Parathyroid adenoma (tissue), 2 donors: ENCODE measurements around the gene ACE.

Experiments
- H2AFZ ChIP-seq: fragments of 300-600 bp; sonication (generic); one replicate; pipeline ENCODE4 v1.7.0; 2017; ENCODE audit warnings: antibody characterized with exemption, mild to moderate bottlenecking
- H3K27ac ChIP-seq: fragments of 300-600 bp; sonication (generic); one replicate; pipeline ENCODE4 v1.7.0; 2017
- H3K27me3 ChIP-seq: fragments of 300-600 bp; sonication (generic); one replicate; pipeline ENCODE4 v1.7.0; 2017; ENCODE audit warnings: low read length; ENCODE audit not compliant: control insufficient read depth, insufficient read depth
- H3K36me3 ChIP-seq: fragments of 300-600 bp; sonication (generic); one replicate; pipeline ENCODE4 v1.7.0; 2017; ENCODE audit warnings: low read length; ENCODE audit not compliant: control insufficient read depth, insufficient read depth
- H3K4me1 ChIP-seq: fragments of 300-600 bp; sonication (generic); one replicate; pipeline ENCODE4 v1.7.0; 2017; ENCODE audit warnings: control low read depth
- H3K4me2 ChIP-seq: fragments of 300-600 bp; sonication (generic); one replicate; pipeline ENCODE4 v1.7.0; 2017; ENCODE audit warnings: low read length
- H3K4me3 ChIP-seq: fragments of 300-600 bp; sonication (generic); one replicate; pipeline ENCODE4 v1.7.0; 2017; ENCODE audit warnings: low read depth, low read length
- H3K79me2 ChIP-seq: fragments of 300-600 bp; sonication (generic); one replicate; pipeline ENCODE4 v1.7.0; 2017; ENCODE audit warnings: control low read depth
- H3K9ac ChIP-seq: fragments of 300-600 bp; sonication (generic); one replicate; pipeline ENCODE4 v1.7.0; 2017; ENCODE audit warnings: mild to moderate bottlenecking
- H3K9me3 ChIP-seq: fragments of 300-600 bp; sonication (generic); one replicate; pipeline ENCODE4 v1.7.0; 2017; ENCODE audit warnings: low read length; ENCODE audit not compliant: control insufficient read depth
- CTCF ChIP-seq: fragments of 300-600 bp; sonication (generic); IDR thresholded peaks from one replicate; pipeline ENCODE4 v1.7.0; 2017; ENCODE audit warnings: antibody characterized with exemption, mild to moderate bottlenecking
- donor health status: primary hyperparathyroidism.

ACE gene

DNA sequence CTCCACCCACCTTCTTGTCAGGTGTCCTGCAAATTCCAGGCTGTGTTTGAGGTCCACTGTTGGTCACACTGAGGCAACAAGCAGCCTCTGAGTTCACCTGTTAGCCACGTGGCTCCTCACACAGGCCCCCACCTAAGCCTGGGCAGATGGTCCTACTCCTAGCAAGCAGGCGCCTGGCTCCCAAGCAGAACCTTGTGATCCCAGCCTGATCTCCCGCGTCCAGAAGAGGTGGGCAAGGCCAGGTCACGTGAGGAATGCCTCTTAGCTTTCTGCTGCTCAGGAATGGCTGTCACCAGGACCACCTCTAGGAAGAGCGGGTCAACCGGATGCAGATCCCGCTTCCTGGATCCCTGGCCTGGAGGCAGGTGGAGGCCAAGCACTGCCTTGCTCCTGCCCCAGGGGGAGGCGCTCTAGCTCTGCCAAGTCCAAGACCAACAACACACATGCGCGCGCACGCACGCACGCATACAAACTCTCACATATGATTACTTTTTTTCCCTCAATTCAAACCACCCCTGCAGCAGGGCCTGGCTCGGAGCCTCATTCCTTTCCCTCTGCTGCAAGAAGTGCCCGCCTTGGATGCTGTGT lies 40.2 kb upstream of the ACE start:
- Histone ChIP-seq H2AFZ (no peak overlapping the region), H3K36me3 (no peaks in the 10 kb centered on the region), H3K27ac (peak overlapping the region; percentile 97), H3K9me3 (no peaks in the 10 kb centered on the region), H3K79me2 (peaks cover 23% of the 10 kb centered on the region), H3K4me1 (peaks cover 69% of the 10 kb centered on the region), H3K4me3 (no peak overlapping the region), H3K27me3 (no peaks in the 10 kb centered on the region), H3K4me2 (peak overlapping the region; percentile 11), H3K9ac (peak overlapping the region; percentile 56)
- TF ChIP-seq CTCF, result peak; percentile 31

DNA sequence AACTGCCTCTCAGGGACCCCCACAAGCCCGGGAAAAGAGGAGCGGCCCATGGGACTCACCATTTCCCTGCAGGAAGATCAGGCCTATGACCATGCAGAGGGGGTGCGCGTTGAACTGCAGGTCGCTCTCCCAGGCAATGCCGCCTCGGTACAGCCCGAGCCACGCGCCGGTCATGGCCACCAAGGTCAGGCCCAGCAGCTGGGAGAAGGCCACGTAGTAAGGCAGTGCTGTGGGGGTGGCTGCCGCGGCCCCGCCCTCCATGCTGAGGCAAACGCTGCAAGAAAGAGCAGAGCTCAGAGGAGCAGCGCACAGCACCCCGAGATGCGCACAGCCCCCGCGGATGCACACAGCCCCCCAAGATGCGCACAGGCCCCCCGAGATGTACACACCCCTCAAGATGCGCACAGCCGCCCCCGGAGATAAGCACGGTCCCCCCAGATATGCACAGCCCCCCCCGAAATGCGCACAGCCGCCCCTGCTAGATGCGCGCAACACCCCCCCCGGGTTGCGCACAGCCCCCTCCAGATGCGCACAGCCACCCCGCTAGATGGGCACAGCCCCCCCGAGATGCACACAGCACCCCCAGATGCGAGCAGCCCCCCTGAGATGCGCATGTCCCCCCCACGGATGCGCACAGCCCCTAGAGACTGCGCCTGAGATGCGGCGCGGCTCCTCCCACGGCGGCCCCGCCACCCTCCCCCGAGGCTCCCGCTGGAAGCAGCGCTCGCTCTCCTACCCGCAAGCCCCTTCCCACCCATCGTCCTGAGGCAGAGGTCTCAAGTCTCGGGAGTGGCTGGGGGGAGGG lies 39.4 kb upstream of the ACE start:
- H3K4me2 ChIP-seq, result no peak overlapping the region
- peak overlapping the region; percentile 56 for H3K9ac ChIP-seq
- no peak overlapping the region for H3K4me3 ChIP-seq
- H3K9me3 ChIP-seq, result no peaks in the 10 kb centered on the region
- H3K4me1 ChIP-seq, result peaks cover 78% of the 10 kb centered on the region
- peak overlapping the region; percentile 97 for H3K27ac ChIP-seq
- no peak for TF ChIP-seq CTCF
- H3K36me3 ChIP-seq, result no peaks in the 10 kb centered on the region
- H3K79me2 ChIP-seq, result peaks cover 23% of the 10 kb centered on the region
- no peaks in the 10 kb centered on the region for H3K27me3 ChIP-seq
- no peak overlapping the region for H2AFZ ChIP-seq

GRCh38 chr17:63438092-63439051 lies 38.5 kb upstream of the ACE start:
- Histone ChIP-seq H3K36me3 (no peaks in the 10 kb centered on the region), H3K9me3 (no peaks in the 10 kb centered on the region), H3K9ac (no peak overlapping the region), H3K27ac (peak overlapping the region; percentile 98), H3K27me3 (no peaks in the 10 kb centered on the region), H3K79me2 (peaks cover 23% of the 10 kb centered on the region), H3K4me2 (no peak overlapping the region), H3K4me3 (no peak overlapping the region), H2AFZ (peak overlapping the region; percentile 25), H3K4me1 (peaks cover 86% of the 10 kb centered on the region)
- TF ChIP-seq CTCF, result no peak

DNA sequence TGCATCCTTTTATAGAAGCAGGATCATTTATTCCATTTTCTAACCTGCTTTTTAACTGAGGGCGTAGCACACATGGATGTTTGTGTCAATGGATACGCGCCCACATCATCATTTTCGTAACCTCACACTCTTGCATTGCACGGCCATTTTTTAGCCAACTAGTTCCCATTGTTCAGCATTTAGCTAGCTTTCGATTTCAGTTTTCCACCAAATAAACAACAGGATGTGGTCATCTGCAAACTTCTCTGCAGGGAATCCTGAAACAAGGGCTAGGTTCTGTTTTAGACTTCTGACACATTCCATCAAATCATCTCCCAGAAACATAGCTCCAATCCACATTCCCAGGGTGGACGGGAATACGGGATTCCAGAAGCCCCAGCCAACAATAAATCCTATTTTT lies 37.2 kb upstream of the ACE start:
- Histone ChIP-seq H3K36me3 (no peaks in the 10 kb centered on the region), H3K4me3 (no peak overlapping the region), H3K9ac (no peak overlapping the region), H3K9me3 (no peaks in the 10 kb centered on the region), H3K27ac (peak overlapping the region; percentile 98), H3K4me1 (peaks cover 88% of the 10 kb centered on the region), H3K79me2 (peaks cover 23% of the 10 kb centered on the region), H3K27me3 (no peaks in the 10 kb centered on the region), H3K4me2 (no peak overlapping the region), H2AFZ (no peak overlapping the region)
- no peak for TF ChIP-seq CTCF
